Stimulated activated CD8-positive, alpha-beta memory T cell treated with anti-CD3 and anti-CD28 coated beads, Interleukin-12 subunit alpha, Interleukin-12 subunit beta, amount 100 ng/mL, for 24 hours (primary cell): ENCODE data around the gene FAM120C.

Experiments used
- DNase-seq: peaks from one replicate; pipeline ENCODE4 v3.0.0-alpha.2; 2020; ENCODE audit errors: extremely low read depth

The FAM120C gene

GRCh38 chrX:54182864-54183613 lies at the start of gene FAM120C:
Gene FAM120C, minus strand, starts transcription at chrX:54183254. Its CDS starts 56 bp downstream, at chrX:54183198.
- DNase-seq, result peak; percentile 38

GRCh38 chrX:54230435-54231148 lies 47.5 kb upstream of the FAM120C start:
- no peak for DNase-seq

- DNase-seq, result no peak
These were observed 40.5 kb upstream of the FAM120C start for GRCh38 chrX:54223581-54223980.

GRCh38 chrX:54213603-54214002 lies 30.5 kb upstream of the FAM120C start:
- no peak for DNase-seq

- DNase-seq, result no peak
These were observed 25.5 kb upstream of the FAM120C start for GRCh38 chrX:54208531-54208930.

GRCh38 chrX:54198262-54198661 lies 15.2 kb upstream of the FAM120C start:
- DNase-seq, result no peak

- DNase-seq, result no peak
These were observed 12.0 kb upstream of the FAM120C start for GRCh38 chrX:54194982-54195588.

GRCh38 chrX:54193085-54193821 lies 10.2 kb upstream of the FAM120C start:
- DNase-seq, result no peak

- DNase-seq, result no peak
These were observed 1.4 kb upstream of the FAM120C start for GRCh38 chrX:54184474-54184873.

GRCh38 chrX:54182194-54182863 lies 725 bp downstream of the FAM120C start:
- DNase-seq, result no peak

- DNase-seq, result no peak
These were observed 1.7 kb downstream of the FAM120C start for GRCh38 chrX:54181202-54181953.

- DNase-seq, result no peak
These were observed 2.7 kb downstream of the FAM120C start for GRCh38 chrX:54180403-54180802.

GRCh38 chrX:54178100-54178940 lies 4.7 kb downstream of the FAM120C start:
- DNase-seq, result no peak

- no peak for DNase-seq
These were observed 5.7 kb downstream of the FAM120C start for GRCh38 chrX:54177306-54177705.

- DNase-seq, result no peak
These were observed 9.3 kb downstream of the FAM120C start for GRCh38 chrX:54173791-54174190.

GRCh38 chrX:54172455-54172854 lies 10.6 kb downstream of the FAM120C start:
- no peak for DNase-seq

GRCh38 chrX:54171527-54172250 lies 11.4 kb downstream of the FAM120C start:
- DNase-seq, result no peak

GRCh38 chrX:54171091-54171490 lies 12.0 kb downstream of the FAM120C start:
- DNase-seq, result no peak

- DNase-seq, result no peak
These were observed 16.1 kb downstream of the FAM120C start for GRCh38 chrX:54166915-54167314.
